Esophagus squamous epithelium (tissue), 4 donors: Measurements from ENCODE around the gene ARHGEF5.

Experiments used
- POLR2A ChIP-seq, 4 donors: fragments of 450-650 bp; IDR thresholded peaks; one replicate each; pipeline ENCODE4 v1.6.1; 2017; ENCODE audit warnings: antibody characterized with exemption in 4 of 4, mild to moderate bottlenecking in 4 of 4, moderate library complexity in 3 of 4
- TF ChIP-seq, protein P1 (sequence below), 6 experiments: fragments of 450-650 bp in 4 of 6; fragments of 200-600 bp in 2 of 6; sonication (generic) in 2 of 6; IDR thresholded peaks; one replicate each; pipeline ENCODE4 v1.5.1; 2016 to 2019; ENCODE audit warnings: antibody characterized with exemption in 6 of 6, mild to moderate bottlenecking in 4 of 6, moderate library complexity in 4 of 6

- no peak for TF ChIP-seq POLR2A (IDR thresholded peaks at IDR 0.05)
- TF ChIP-seq, protein P1, sequence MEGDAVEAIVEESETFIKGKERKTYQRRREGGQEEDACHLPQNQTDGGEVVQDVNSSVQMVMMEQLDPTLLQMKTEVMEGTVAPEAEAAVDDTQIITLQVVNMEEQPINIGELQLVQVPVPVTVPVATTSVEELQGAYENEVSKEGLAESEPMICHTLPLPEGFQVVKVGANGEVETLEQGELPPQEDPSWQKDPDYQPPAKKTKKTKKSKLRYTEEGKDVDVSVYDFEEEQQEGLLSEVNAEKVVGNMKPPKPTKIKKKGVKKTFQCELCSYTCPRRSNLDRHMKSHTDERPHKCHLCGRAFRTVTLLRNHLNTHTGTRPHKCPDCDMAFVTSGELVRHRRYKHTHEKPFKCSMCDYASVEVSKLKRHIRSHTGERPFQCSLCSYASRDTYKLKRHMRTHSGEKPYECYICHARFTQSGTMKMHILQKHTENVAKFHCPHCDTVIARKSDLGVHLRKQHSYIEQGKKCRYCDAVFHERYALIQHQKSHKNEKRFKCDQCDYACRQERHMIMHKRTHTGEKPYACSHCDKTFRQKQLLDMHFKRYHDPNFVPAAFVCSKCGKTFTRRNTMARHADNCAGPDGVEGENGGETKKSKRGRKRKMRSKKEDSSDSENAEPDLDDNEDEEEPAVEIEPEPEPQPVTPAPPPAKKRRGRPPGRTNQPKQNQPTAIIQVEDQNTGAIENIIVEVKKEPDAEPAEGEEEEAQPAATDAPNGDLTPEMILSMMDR (IDR thresholded peaks at IDR 0.05), result no peak
These were observed 43.7 kb downstream of the ARHGEF5 start for GRCh38 chr7:144398911-144399310.
